Mesendoderm (in vitro differentiated cells): ENCODE measurements around the gene C2.

ENCODE experiments used
- DNase-seq: peaks from one replicate; pipeline ENCODE4 v3.0.0; 2013
- H2AK5ac ChIP-seq: 2 replicates; pipeline ENCODE4 v1.6.1; 2013; ENCODE audit warnings: low read length, inconsistent platforms
- H2BK120ac ChIP-seq: 2 replicates; pipeline ENCODE4 v1.6.1; 2013; ENCODE audit warnings: low read depth, mild to moderate bottlenecking, low read length, moderate library complexity, mixed read lengths
- H2BK15ac ChIP-seq: replicated peaks from 2 replicates; pipeline ENCODE4 v1.6.1; 2013; ENCODE audit warnings: low read depth, mild to moderate bottlenecking, moderate library complexity
- H2BK5ac ChIP-seq: 2 replicates; pipeline ENCODE4 v1.6.1; 2013; ENCODE audit warnings: low read length, inconsistent platforms
- H3K18ac ChIP-seq: 2 replicates; pipeline ENCODE4 v1.6.1; 2013; ENCODE audit warnings: mild to moderate bottlenecking, low read length, mixed read lengths
- H3K23ac ChIP-seq: one replicate; pipeline ENCODE4 v1.6.1; 2013; ENCODE audit warnings: low read length
- H3K27ac ChIP-seq: 2 replicates; pipeline ENCODE4 v1.5.1; 2013; ENCODE audit warnings: low read depth, mild to moderate bottlenecking, inconsistent platforms, low read length, moderate library complexity
- H3K27me3 ChIP-seq: 2 replicates; pipeline ENCODE4 v1.6.1; 2013; ENCODE audit warnings: low read length, control low read depth, mild to moderate bottlenecking, inconsistent platforms; ENCODE audit not compliant: insufficient read depth, poor library complexity
- H3K36me3 ChIP-seq: 2 replicates; pipeline ENCODE4 v1.6.1; 2013; ENCODE audit warnings: low read length, inconsistent platforms; ENCODE audit not compliant: control insufficient read depth, insufficient read depth
- H3K4ac ChIP-seq: one replicate; pipeline ENCODE4 v1.6.1; 2013; ENCODE audit warnings: low read depth, mild to moderate bottlenecking, low read length, moderate library complexity
- H3K4me1 ChIP-seq: 2 replicates; pipeline ENCODE4 v1.6.1; 2013; ENCODE audit warnings: low read depth, low read length, inconsistent platforms; ENCODE audit not compliant: control insufficient read depth
- H3K4me2 ChIP-seq: 2 replicates; pipeline ENCODE4 v1.6.1; 2013; ENCODE audit warnings: low read length
- H3K4me3 ChIP-seq: 2 replicates; pipeline ENCODE4 v1.5.1; 2013; ENCODE audit warnings: mild to moderate bottlenecking, low read length
- H3K56ac ChIP-seq: one replicate; pipeline ENCODE4 v1.6.1; 2013; ENCODE audit warnings: low read length
- H3K79me1 ChIP-seq: 2 replicates; pipeline ENCODE4 v1.6.1; 2013; ENCODE audit warnings: low read length, inconsistent platforms
- H3K79me2 ChIP-seq: 2 replicates; pipeline ENCODE4 v1.6.1; 2013; ENCODE audit warnings: mild to moderate bottlenecking, low read length; ENCODE audit not compliant: control insufficient read depth, insufficient read depth
- H3K9ac ChIP-seq: 2 replicates; pipeline ENCODE4 v1.6.1; 2013; ENCODE audit warnings: low read length, inconsistent platforms
- H4K5ac ChIP-seq: one replicate; pipeline ENCODE4 v1.6.1; 2013; ENCODE audit warnings: low read length
- H4K8ac ChIP-seq: one replicate; pipeline ENCODE4 v1.6.1; 2013; ENCODE audit warnings: low read depth, mild to moderate bottlenecking, control low read depth, low read length, moderate library complexity
- whole genome bisulfite sequencing: extraction: QIAGEN DNeasy Blood & Tissue Kit; methylation state at CpG from one replicate; pipeline ENCODE4 v1.1.7; 2013; ENCODE audit warnings: low lambda C conversion rate, missing lambda C conversion rate; ENCODE audit not compliant: insufficient coverage; ENCODE audit errors: extremely low coverage; 5-methylcytosine and 5-hydroxymethylcytosine counted together

Gene C2

GRCh38 chr6:31968791-31969711 is 41.5 kb downstream of the C2 start:
- Histone ChIP-seq H3K27ac (no peak overlapping the region), H2AK5ac (no peak overlapping the region), H3K4me2 (no peak overlapping the region), H3K36me3 (peaks cover 9% of the 10 kb centered on the region), H4K5ac (no peak overlapping the region), H3K27me3 (no peaks in the 10 kb centered on the region), H3K4me1 (peaks cover 3% of the 10 kb centered on the region), H4K8ac (no peak overlapping the region), H3K9ac (no peak overlapping the region), H3K4me3 (no peak overlapping the region), H2BK5ac (no peak overlapping the region), H3K56ac (no peak overlapping the region), H3K18ac (no peak overlapping the region), H3K79me1 (peaks cover 5% of the 10 kb centered on the region), H3K23ac (no peak overlapping the region), H3K4ac (no peak overlapping the region), H3K79me2 (peaks cover 3% of the 10 kb centered on the region), H2BK15ac (no peak overlapping the region), H2BK120ac (no peak overlapping the region)
- WGBS: no CpG with 5 or more reads among the region's 23 CpGs
- no peak for DNase-seq

- Histone ChIP-seq H3K79me1 (peaks cover 5% of the 10 kb centered on the region), H2BK15ac (no peak overlapping the region), H3K56ac (no peak overlapping the region), H3K4me3 (no peak overlapping the region), H3K23ac (no peak overlapping the region), H3K4me2 (no peak overlapping the region), H3K9ac (no peak overlapping the region), H3K27ac (no peak overlapping the region), H3K4ac (no peak overlapping the region), H3K79me2 (peaks cover 3% of the 10 kb centered on the region), H3K36me3 (peaks cover 9% of the 10 kb centered on the region), H2AK5ac (no peak overlapping the region), H3K27me3 (no peaks in the 10 kb centered on the region), H2BK5ac (no peak overlapping the region), H2BK120ac (no peak overlapping the region), H4K8ac (no peak overlapping the region), H4K5ac (no peak overlapping the region), H3K4me1 (peaks cover 3% of the 10 kb centered on the region), H3K18ac (no peak overlapping the region)
- no CpG with 5 or more reads among the region's 17 CpGs for WGBS
- no peak for DNase-seq
Observed at GRCh38 chr6:31969712-31970603, 42.4 kb downstream of the C2 start.

- Histone ChIP-seq H3K79me2 (peaks cover 3% of the 10 kb centered on the region), H3K27ac (no peak overlapping the region), H4K8ac (no peak overlapping the region), H2BK15ac (no peak overlapping the region), H3K4me1 (peaks cover 3% of the 10 kb centered on the region), H3K18ac (no peak overlapping the region), H3K4ac (no peak overlapping the region), H2AK5ac (no peak overlapping the region), H3K36me3 (peaks cover 9% of the 10 kb centered on the region), H3K23ac (no peak overlapping the region), H2BK120ac (no peak overlapping the region), H3K4me2 (no peak overlapping the region), H3K27me3 (no peaks in the 10 kb centered on the region), H3K79me1 (peaks cover 5% of the 10 kb centered on the region), H3K4me3 (no peak overlapping the region), H3K9ac (no peak overlapping the region), H2BK5ac (no peak overlapping the region), H4K5ac (no peak overlapping the region), H3K56ac (no peak overlapping the region)
- DNase-seq: no peak
- no CpG with 5 or more reads among the region's 18 CpGs for WGBS
Observed at GRCh38 chr6:31970604-31971271, 43.2 kb downstream of the C2 start.

- no peak for DNase-seq
- H2BK15ac ChIP-seq: no peak overlapping the region
- H3K23ac ChIP-seq: no peak overlapping the region
- no peak overlapping the region for H3K4ac ChIP-seq
- peak overlapping the region; percentile 36 for H3K4me3 ChIP-seq
- H2AK5ac ChIP-seq: peak overlapping the region; percentile 1
- H3K27me3 ChIP-seq: no peaks in the 10 kb centered on the region
- peaks cover 8% of the 10 kb centered on the region for H3K36me3 ChIP-seq
- H3K18ac ChIP-seq: no peak overlapping the region
- peak overlapping the region; percentile 47 for H3K4me2 ChIP-seq
- H3K27ac ChIP-seq: no peak overlapping the region
- peaks cover 3% of the 10 kb centered on the region for H3K79me2 ChIP-seq
- H2BK120ac ChIP-seq: no peak overlapping the region
- H3K56ac ChIP-seq: peak overlapping the region; percentile 73
- peak overlapping the region; percentile 81 for H3K9ac ChIP-seq
- H3K4me1 ChIP-seq: peaks cover 3% of the 10 kb centered on the region
- H2BK5ac ChIP-seq: peak overlapping the region; percentile 22
- peaks cover 5% of the 10 kb centered on the region for H3K79me1 ChIP-seq
- H4K5ac ChIP-seq: peak overlapping the region; percentile 73
- H4K8ac ChIP-seq: no peak overlapping the region
- WGBS: no CpG with 5 or more reads among the region's 29 CpGs
Observed at GRCh38 chr6:31971279-31971992, 43.9 kb downstream of the C2 start.

GRCh38 chr6:31971993-31972708 is 44.6 kb downstream of the C2 start, which contains the start of gene DXO:
Gene DXO (minus strand): TSS chr6:31972138. CDS start chr6:31971675, 463 bp downstream.
- H4K8ac ChIP-seq: no peak within 1 kb of the TSS
- no CpG with 5 or more reads among the region's 62 CpGs for WGBS
- H2BK5ac ChIP-seq: peak within 1 kb of the TSS; percentile 22
- H3K4me3 ChIP-seq: peak within 1 kb of the TSS; percentile 36
- peaks cover 3% of the 10 kb centered on the region for H3K4me1 ChIP-seq
- H2AK5ac ChIP-seq: peak within 1 kb of the TSS; percentile 1
- no peak within 1 kb of the TSS for H2BK120ac ChIP-seq
- H3K27me3 ChIP-seq: no peaks in the 10 kb centered on the region
- peak; percentile 99 for DNase-seq
- H3K4me2 ChIP-seq: peak within 1 kb of the TSS; percentile 88
- H3K23ac ChIP-seq: no peak within 1 kb of the TSS
- no peak within 1 kb of the TSS for H2BK15ac ChIP-seq
- H3K9ac ChIP-seq: peak within 1 kb of the TSS; percentile 81
- no peak within 1 kb of the TSS for H3K4ac ChIP-seq
- H3K79me2 ChIP-seq: peaks cover 3% of the 10 kb centered on the region
- H3K36me3 ChIP-seq: peaks cover 7% of the 10 kb centered on the region
- H3K56ac ChIP-seq: peak within 1 kb of the TSS; percentile 73
- peak within 1 kb of the TSS; percentile 72 for H3K27ac ChIP-seq
- peak within 1 kb of the TSS; percentile 73 for H4K5ac ChIP-seq
- no peak within 1 kb of the TSS for H3K18ac ChIP-seq
- peaks cover 5% of the 10 kb centered on the region for H3K79me1 ChIP-seq
